Measurements from ENCODE around the gene KIAA1549. TPM values are rescaled to one million over a fixed set of nuclear protein-coding genes. Genes with fewer than 3 reads are reported as not detected.

The KIAA1549 gene
- total RNA-seq, 4 donors from 2014 or later: 0.75 to 2.1 (median 1.2) TPM

DNA sequence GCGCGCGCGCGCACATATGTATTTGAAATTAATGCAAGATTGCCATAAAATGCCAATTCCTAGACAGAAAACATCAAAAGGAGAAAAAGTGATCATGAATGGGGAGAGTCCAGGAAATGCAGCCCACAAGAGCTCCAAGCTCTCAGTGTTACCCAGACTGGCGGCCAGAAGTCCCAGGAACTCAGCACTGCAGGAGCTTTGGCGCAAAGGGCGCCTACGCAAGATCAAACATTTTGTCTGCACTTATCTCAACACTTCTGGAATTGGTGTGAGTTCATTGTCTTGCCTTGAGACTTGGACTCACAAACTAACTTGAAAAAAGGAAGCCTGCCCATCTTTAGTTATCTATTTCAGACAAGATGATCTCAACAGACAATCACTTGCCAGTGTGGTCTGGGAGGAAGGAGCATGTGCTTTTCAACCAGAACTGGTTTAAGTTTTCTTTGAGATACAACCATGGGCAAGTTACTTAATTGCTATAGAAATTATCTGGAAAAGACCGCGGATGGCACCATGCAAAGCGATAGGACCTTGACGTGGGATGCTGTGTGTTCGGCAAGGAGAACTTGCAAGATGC, 77.2 kb downstream of the KIAA1549 start:
- TF ChIP-seq, protein P1, sequence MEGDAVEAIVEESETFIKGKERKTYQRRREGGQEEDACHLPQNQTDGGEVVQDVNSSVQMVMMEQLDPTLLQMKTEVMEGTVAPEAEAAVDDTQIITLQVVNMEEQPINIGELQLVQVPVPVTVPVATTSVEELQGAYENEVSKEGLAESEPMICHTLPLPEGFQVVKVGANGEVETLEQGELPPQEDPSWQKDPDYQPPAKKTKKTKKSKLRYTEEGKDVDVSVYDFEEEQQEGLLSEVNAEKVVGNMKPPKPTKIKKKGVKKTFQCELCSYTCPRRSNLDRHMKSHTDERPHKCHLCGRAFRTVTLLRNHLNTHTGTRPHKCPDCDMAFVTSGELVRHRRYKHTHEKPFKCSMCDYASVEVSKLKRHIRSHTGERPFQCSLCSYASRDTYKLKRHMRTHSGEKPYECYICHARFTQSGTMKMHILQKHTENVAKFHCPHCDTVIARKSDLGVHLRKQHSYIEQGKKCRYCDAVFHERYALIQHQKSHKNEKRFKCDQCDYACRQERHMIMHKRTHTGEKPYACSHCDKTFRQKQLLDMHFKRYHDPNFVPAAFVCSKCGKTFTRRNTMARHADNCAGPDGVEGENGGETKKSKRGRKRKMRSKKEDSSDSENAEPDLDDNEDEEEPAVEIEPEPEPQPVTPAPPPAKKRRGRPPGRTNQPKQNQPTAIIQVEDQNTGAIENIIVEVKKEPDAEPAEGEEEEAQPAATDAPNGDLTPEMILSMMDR (IDR thresholded peaks at IDR 0.05; ENCODE audit: low read depth): no peak

DNA sequence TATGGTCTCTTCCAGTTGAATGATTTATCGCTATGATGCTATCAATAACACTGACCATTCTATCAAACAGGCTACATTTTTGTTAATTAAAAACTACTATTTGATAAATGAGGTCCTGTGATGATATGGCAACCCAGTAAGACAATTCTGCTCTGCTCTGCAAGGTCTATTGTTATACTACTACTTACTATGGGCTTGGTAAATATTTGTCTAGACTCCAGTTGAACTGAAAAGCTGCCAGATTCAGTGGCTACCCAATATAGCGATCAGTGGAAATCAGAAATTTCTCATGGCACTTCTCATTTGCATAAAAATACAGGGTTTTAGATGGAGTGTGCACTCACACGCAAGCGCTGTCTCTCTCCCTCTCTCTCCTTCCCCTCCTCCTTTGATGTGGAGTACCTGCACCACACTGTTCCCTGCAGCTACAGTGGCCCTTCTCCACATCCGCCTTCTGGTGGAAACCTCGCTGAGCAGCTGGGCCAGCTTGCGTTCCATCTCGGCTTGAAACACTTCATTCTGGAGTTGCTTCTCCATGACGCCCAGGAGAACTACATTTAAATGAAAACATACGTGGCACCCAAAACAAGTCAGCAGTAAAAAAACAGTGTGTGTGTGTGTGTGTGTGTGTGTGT, 77.9 kb downstream of the KIAA1549 start:
- TF ChIP-seq, protein P1 (IDR thresholded peaks at IDR 0.05; ENCODE audit: low read depth): no peak

DNA sequence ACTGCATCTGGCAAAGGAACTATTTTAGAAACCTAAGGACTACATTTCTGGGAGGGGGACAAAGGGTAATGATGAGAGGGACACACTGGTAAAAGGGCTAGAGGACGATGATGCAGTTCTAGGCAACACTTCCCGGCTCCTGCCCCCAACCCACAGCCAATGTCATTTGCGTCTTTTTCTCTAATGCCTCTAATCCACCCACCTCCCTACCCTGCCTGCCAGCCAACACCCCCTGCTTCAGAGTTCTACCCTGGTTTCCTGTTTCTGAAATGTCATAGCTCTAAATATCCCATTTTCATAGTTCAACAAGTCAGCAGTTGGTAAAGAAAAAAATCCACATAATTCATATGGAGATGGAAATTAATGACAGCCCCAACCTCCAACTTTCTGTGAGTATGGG, 79.0 kb downstream of the KIAA1549 start:
- TF ChIP-seq, protein P1 (IDR thresholded peaks at IDR 0.05; ENCODE audit: low read depth): no peak

DNA sequence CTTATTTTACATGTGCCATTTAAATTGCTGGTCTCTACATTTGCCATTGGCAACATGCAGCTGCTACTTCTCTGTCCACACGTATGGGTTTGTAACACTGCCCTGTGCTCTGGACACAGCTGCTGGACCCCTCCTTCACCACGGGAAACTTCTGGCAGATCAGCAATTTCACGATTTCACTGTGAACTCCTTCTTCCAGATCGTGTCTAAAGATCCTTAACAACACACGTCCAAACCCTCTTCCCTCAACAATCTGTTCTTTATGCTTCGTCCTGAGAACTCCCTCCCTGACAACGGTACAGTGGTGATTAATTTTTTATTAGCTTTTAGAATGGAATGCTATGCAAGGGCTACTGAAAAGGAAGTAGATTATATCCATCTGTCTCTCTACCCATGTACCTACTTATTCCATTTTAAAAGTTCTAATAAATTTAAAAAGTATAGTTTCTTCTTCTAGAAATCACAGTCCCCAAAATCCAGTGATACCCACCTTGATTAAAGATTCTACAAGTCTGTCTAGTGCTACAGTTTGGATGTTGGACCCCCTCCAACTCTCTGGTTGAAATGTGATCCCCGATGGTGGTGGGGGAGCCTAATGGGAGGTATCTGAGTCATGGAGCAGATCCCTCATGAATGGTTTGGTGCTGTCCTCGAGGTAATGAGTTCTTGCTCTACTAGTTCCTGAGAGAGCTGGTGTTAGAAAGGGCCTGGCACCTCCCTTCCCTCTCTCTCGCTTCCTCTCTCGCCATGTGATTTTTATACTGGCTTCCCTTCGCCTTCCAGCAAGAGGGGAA, 81.0 kb downstream of the KIAA1549 start:
- TF ChIP-seq, protein P1 (IDR thresholded peaks at IDR 0.05; ENCODE audit: low read depth): no peak

DNA sequence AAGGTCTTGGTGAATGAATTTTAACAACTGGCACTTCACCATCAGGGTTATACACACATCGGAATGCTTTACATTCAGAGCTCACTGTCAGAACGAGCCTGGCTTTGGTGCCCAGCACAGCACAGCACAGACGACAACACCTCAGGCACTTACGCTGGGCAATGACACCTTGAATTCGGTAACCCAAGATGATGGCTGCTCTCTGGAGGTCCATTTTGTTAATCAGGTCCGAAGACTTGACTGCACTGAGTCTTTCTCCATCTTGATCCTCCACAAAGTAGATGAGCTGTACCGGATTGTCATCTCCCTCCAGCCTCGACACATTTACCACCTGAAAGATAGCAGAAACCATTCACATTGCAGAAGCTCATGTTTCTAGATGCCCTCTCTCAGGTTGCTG, 82.4 kb downstream of the KIAA1549 start:
- TF ChIP-seq, protein P1 (IDR thresholded peaks at IDR 0.05; ENCODE audit: low read depth): no peak

DNA sequence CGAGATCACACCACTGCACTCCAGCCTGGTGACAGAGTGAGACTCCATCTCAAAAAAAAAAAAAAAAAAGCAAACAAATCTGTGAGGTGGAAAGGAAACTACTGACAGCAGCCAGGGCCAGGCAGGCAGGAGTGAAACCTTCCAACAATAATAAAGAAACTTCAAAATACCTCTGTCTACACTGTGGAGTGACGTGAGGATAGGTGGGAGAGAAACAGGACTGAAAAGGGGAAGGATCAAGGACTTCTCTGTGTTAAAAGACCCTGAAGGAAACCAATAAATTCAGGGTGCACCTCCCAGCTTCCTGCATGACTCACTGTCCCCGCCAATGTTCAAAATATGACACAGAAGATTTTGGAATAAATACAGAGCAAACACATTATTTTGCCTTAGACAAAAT, 82.9 kb downstream of the KIAA1549 start:
- TF ChIP-seq, protein P1 (IDR thresholded peaks at IDR 0.05; ENCODE audit: low read depth): no peak

DNA sequence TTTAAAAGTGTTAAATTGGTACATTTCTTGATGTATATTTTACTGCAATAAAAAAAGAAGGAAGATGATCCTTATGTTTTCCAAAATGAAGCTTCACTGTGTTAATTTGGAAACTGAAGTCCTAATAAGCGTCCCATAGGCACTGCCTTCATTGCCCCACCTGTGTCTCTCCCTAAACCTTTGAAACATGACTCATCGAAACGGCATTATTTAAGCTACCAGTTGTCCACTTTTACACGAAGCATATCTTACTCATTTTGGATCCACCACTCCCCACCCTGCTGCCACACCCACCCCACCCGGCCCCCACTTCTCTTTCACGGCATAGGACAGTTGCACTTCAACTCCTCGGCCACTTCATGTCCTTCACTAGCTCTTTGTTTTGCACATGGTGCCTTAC, 85.5 kb downstream of the KIAA1549 start:
- TF ChIP-seq, protein P1 (IDR thresholded peaks at IDR 0.05; ENCODE audit: low read depth): no peak

Data from subcutaneous adipose tissue (tissue), 4 donors.